Mucosa of stomach (tissue), 1 donor: ENCODE data around the gene NPHP4.
"Not testable (repeated sequence)": the region's sequence is repeated elsewhere in the genome, so short reads cannot be mapped to it uniquely, and the experiment has no call there.

ENCODE experiments used
- H3K27me3 ChIP-seq: one replicate; pipeline ENCODE4 v1.7.0; 2013; ENCODE audit warnings: mild to moderate bottlenecking, low read length; ENCODE audit not compliant: control insufficient read depth, insufficient read depth
- H3K36me3 ChIP-seq: one replicate; pipeline ENCODE4 v1.7.0; 2013; ENCODE audit warnings: low read length; ENCODE audit not compliant: control insufficient read depth, insufficient read depth
- H3K4me1 ChIP-seq: one replicate; pipeline ENCODE4 v1.7.0; 2013; ENCODE audit warnings: mild to moderate bottlenecking, low read length; ENCODE audit not compliant: control insufficient read depth, insufficient read depth
- H3K4me3 ChIP-seq: one replicate; pipeline ENCODE4 v1.7.0; 2013; ENCODE audit warnings: low read length
- H3K9ac ChIP-seq: one replicate; pipeline ENCODE4 v1.7.0; 2013; ENCODE audit warnings: mild to moderate bottlenecking, low read length, moderate library complexity
- H3K9me3 ChIP-seq: one replicate; pipeline ENCODE4 v1.7.0; 2013; ENCODE audit warnings: mild to moderate bottlenecking, low read length, moderate library complexity; ENCODE audit not compliant: control insufficient read depth
- donor health status: Pancreatic carcinoma.

The NPHP4 gene

GRCh38 chr1:6017654-6018053, 25.4 kb upstream of the NPHP4 start:
- not testable (repeated sequence) for H3K9ac ChIP-seq, H3K4me3 ChIP-seq, H3K9me3 ChIP-seq, H3K27me3 ChIP-seq, H3K4me1 ChIP-seq, H3K36me3 ChIP-seq

GRCh38 chr1:6016191-6016865, 24.1 kb upstream of the NPHP4 start:
- Histone ChIP-seq H3K36me3 (no peaks in the 10 kb centered on the region), H3K4me1 (no peaks in the 10 kb centered on the region)

GRCh38 chr1:6014130-6014999, 22.1 kb upstream of the NPHP4 start:
- Histone ChIP-seq H3K9ac (no peak overlapping the region), H3K4me1 (no peaks in the 10 kb centered on the region), H3K9me3 (no peaks in the 10 kb centered on the region), H3K4me3 (no peak overlapping the region), H3K27me3 (no peaks in the 10 kb centered on the region), H3K36me3 (no peaks in the 10 kb centered on the region)

More at GRCh38 chr1:6016191-6016865, 24.1 kb upstream of the NPHP4 start:
- H3K9me3 ChIP-seq = no peaks in the 10 kb centered on the region
- H3K27me3 ChIP-seq = no peaks in the 10 kb centered on the region
- H3K4me3 ChIP-seq = no peak overlapping the region
- no peak overlapping the region for H3K9ac ChIP-seq

GRCh38 chr1:6013491-6013890, 21.3 kb upstream of the NPHP4 start:
- H3K27me3 ChIP-seq = no peaks in the 10 kb centered on the region
- no peak overlapping the region for H3K9ac ChIP-seq
- H3K9me3 ChIP-seq = no peaks in the 10 kb centered on the region
- H3K36me3 ChIP-seq = no peaks in the 10 kb centered on the region
- no peaks in the 10 kb centered on the region for H3K4me1 ChIP-seq
- H3K4me3 ChIP-seq = no peak overlapping the region

GRCh38 chr1:6012529-6013318, 20.5 kb upstream of the NPHP4 start:
- Histone ChIP-seq H3K9ac (no peak overlapping the region), H3K4me1 (no peaks in the 10 kb centered on the region)

GRCh38 chr1:6011946-6012258, 19.7 kb upstream of the NPHP4 start:
- H3K9ac ChIP-seq = no peak overlapping the region
- H3K9me3 ChIP-seq = no peaks in the 10 kb centered on the region
- H3K36me3 ChIP-seq = no peaks in the 10 kb centered on the region
- no peak overlapping the region for H3K4me3 ChIP-seq
- peaks cover 6% of the 10 kb centered on the region for H3K27me3 ChIP-seq
- H3K4me1 ChIP-seq = no peaks in the 10 kb centered on the region

More at GRCh38 chr1:6012529-6013318, 20.5 kb upstream of the NPHP4 start:
- Histone ChIP-seq H3K36me3 (no peaks in the 10 kb centered on the region), H3K4me3 (no peak overlapping the region), H3K9me3 (no peaks in the 10 kb centered on the region), H3K27me3 (no peaks in the 10 kb centered on the region)

- no peaks in the 10 kb centered on the region for H3K36me3 ChIP-seq
- H3K9ac ChIP-seq = no peak overlapping the region
- peaks cover 9% of the 10 kb centered on the region for H3K27me3 ChIP-seq
These were observed 19.1 kb upstream of the NPHP4 start for GRCh38 chr1:6011161-6011945.

GRCh38 chr1:6010554-6010953, 18.3 kb upstream of the NPHP4 start:
- no peaks in the 10 kb centered on the region for H3K4me1 ChIP-seq
- H3K27me3 ChIP-seq = peaks cover 9% of the 10 kb centered on the region
- no peak overlapping the region for H3K4me3 ChIP-seq
- H3K36me3 ChIP-seq = no peaks in the 10 kb centered on the region
- H3K9me3 ChIP-seq = no peaks in the 10 kb centered on the region
- no peak overlapping the region for H3K9ac ChIP-seq

More at GRCh38 chr1:6011161-6011945, 19.1 kb upstream of the NPHP4 start:
- Histone ChIP-seq H3K9me3 (no peaks in the 10 kb centered on the region), H3K4me3 (no peak overlapping the region), H3K4me1 (no peaks in the 10 kb centered on the region)

- Histone ChIP-seq H3K4me1 (no peaks in the 10 kb centered on the region), H3K36me3 (no peaks in the 10 kb centered on the region), H3K9ac (no peak overlapping the region), H3K27me3 (peaks cover 9% of the 10 kb centered on the region), H3K4me3 (no peak overlapping the region), H3K9me3 (no peaks in the 10 kb centered on the region)
These were observed 17.2 kb upstream of the NPHP4 start for GRCh38 chr1:6009120-6010040.

GRCh38 chr1:6008696-6009095, 16.5 kb upstream of the NPHP4 start:
- no peaks in the 10 kb centered on the region for H3K9me3 ChIP-seq
- H3K36me3 ChIP-seq = no peaks in the 10 kb centered on the region
- no peak overlapping the region for H3K4me3 ChIP-seq
- no peaks in the 10 kb centered on the region for H3K4me1 ChIP-seq
- no peak overlapping the region for H3K9ac ChIP-seq
- H3K27me3 ChIP-seq = peaks cover 9% of the 10 kb centered on the region

- H3K9me3 ChIP-seq = no peaks in the 10 kb centered on the region
- no peak overlapping the region for H3K9ac ChIP-seq
- peaks cover 9% of the 10 kb centered on the region for H3K27me3 ChIP-seq
- no peaks in the 10 kb centered on the region for H3K4me1 ChIP-seq
- H3K36me3 ChIP-seq = no peaks in the 10 kb centered on the region
- H3K4me3 ChIP-seq = no peak overlapping the region
These were observed 15.8 kb upstream of the NPHP4 start for GRCh38 chr1:6008084-6008415.
